NT2/D1 (cell line): Measurements from ENCODE around the gene APOA4.

Experiments used
- DNase-seq: peaks from one replicate; pipeline ENCODE4 v3.0.0-alpha.2; 2011; ENCODE audit warnings: low read depth, low spot score
- H3K27me3 ChIP-seq: 2 replicates; pipeline ENCODE4 v1.6.0; 2011; ENCODE audit warnings: mild to moderate bottlenecking; ENCODE audit not compliant: insufficient read length, insufficient read depth
- H3K36me3 ChIP-seq: 2 replicates; pipeline ENCODE4 v1.6.1; 2011; ENCODE audit warnings: mild to moderate bottlenecking, low read length, mixed read lengths; ENCODE audit not compliant: insufficient read depth, insufficient read length
- H3K4me1 ChIP-seq: 2 replicates; pipeline ENCODE4 v1.5.1; 2011; ENCODE audit not compliant: insufficient read depth, insufficient read length
- H3K4me3 ChIP-seq: 2 replicates; pipeline ENCODE4 v1.5.1; 2011; ENCODE audit warnings: low read depth; ENCODE audit not compliant: insufficient read length
- H3K9ac ChIP-seq: 2 replicates; pipeline ENCODE4 v1.6.0; 2011; ENCODE audit warnings: low read depth; ENCODE audit not compliant: insufficient read length
- H3K9me3 ChIP-seq: 2 replicates; pipeline ENCODE4 v1.5.1; 2011; ENCODE audit warnings: mild to moderate bottlenecking, low read length; ENCODE audit not compliant: insufficient read depth
- SUZ12 ChIP-seq: IDR thresholded peaks from 2 replicates; pipeline ENCODE4 v1.6.1; 2011; ENCODE audit not compliant: insufficient read length, insufficient read depth; ENCODE audit errors: extremely low read depth
- YY1 ChIP-seq: IDR thresholded peaks from 2 replicates; pipeline ENCODE4 v1.6.1; 2011; ENCODE audit not compliant: insufficient read length, insufficient read depth
- ZNF274 ChIP-seq: IDR thresholded peaks from 2 replicates; pipeline ENCODE4 v1.6.1; 2011; ENCODE audit warnings: mild to moderate bottlenecking, low read depth, low read length

The APOA4 gene

DNA sequence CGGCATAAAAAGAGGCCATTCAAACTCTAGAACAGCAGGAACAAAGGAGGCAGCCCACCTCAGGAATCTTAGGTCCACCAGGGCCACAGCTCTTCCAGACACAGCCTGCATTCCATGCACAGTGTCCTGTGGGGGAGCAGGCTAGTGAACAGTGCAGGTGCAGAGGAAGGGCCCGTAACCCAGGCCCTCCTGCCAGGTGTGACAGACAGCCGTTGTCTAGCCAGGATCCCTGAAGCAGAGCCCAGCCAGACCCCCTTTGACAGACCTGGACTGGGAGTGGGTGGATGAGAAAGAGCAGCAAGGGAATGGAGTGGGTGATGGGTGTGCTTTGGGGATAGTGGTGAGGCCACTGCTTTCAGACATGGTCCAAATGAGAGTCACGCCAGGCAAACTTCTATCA lies 34.1 kb downstream of the APOA4 start:
- Histone ChIP-seq H3K4me3 (no peak overlapping the region), H3K9me3 (no peaks in the 10 kb centered on the region), H3K36me3 (peaks cover 31% of the 10 kb centered on the region), H3K27me3 (peaks cover 25% of the 10 kb centered on the region), H3K9ac (no peak overlapping the region), H3K4me1 (peaks cover 8% of the 10 kb centered on the region)
- TF ChIP-seq YY1 (no peak), SUZ12 (no peak), ZNF274 (no peak)
- DNase-seq, result no peak

DNA sequence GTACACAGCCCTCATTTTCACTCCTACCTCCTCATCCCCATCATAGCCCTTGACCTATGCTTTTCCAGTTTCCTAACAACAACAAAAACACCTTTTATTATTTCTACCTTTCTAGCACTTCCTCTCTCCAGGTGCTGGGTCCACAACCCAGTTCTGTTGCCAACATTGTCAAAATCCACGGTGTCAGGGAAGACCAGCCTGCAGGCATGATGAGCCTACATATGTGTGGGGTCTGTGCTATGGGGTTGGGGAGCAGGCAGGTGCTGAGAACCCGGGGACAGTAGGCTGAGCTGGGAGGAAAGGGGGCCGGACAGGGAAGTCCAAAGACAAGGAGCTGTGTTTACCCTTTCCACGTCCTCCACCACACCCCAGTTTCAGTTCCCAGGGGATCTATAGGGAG lies 34.6 kb downstream of the APOA4 start:
- peaks cover 36% of the 10 kb centered on the region for H3K36me3 ChIP-seq

DNA sequence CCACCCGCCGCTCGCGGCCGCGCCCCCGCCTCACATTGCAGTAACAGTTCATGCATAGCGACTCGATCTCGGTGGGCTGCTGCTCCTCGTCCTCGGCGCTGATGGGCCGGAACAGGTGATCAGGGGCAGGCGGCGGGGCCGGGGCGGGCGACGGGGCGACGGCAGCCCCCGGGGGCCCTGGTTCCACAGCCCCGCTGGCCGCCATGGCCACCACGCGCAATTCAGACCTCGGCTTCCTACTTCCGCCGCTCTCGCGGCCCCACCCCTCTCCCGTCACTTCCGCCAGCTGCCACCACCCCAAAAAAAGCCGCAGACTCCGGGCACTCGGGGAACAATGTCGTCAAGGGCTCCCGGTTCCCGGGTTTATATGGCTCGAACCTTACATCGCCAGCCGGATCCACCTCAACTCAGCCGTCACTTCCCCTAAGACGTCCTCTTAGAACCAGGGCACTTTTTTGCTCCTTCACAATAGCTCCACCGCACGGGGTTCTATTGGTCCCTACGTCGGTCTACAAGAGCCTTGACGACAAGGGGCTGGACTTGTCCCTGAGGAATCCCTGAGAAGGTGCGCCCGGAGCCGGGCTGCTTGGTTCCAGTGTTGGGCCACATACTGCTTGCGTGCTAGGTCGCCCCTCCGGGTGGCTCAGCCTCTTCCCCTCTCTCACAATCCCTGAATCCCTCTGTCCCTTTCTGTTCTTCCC lies 35.2 kb downstream of the APOA4 start, which contains the start of gene ZPR1:
Gene ZPR1, minus strand, starts transcription at position 238 of the 701 bp plus-strand sequence. Its CDS starts 33 bp downstream, at position 205.
- H3K4me1 ChIP-seq, result peaks cover 8% of the 10 kb centered on the region
- no peaks in the 10 kb centered on the region for H3K9me3 ChIP-seq
- H3K9ac ChIP-seq, result peak within 1 kb of the TSS; percentile 87
- peak within 1 kb of the TSS; percentile 74 for H3K4me3 ChIP-seq
- DNase-seq, result peak; percentile 27
- no peak for TF ChIP-seq YY1
- no peak for TF ChIP-seq ZNF274
- no peak for TF ChIP-seq SUZ12
- H3K36me3 ChIP-seq, result peaks cover 42% of the 10 kb centered on the region
- H3K27me3 ChIP-seq, result peaks cover 25% of the 10 kb centered on the region

More for the DNA sequence above, 34.6 kb downstream of the APOA4 start:
- TF ChIP-seq ZNF274, result no peak
- no peak for TF ChIP-seq SUZ12
- TF ChIP-seq YY1, result no peak
- Histone ChIP-seq H3K4me3 (peak overlapping the region; percentile 74), H3K27me3 (peaks cover 25% of the 10 kb centered on the region), H3K4me1 (peaks cover 8% of the 10 kb centered on the region), H3K9me3 (no peaks in the 10 kb centered on the region), H3K9ac (peak overlapping the region; percentile 87)
- DNase-seq, result no peak

DNA sequence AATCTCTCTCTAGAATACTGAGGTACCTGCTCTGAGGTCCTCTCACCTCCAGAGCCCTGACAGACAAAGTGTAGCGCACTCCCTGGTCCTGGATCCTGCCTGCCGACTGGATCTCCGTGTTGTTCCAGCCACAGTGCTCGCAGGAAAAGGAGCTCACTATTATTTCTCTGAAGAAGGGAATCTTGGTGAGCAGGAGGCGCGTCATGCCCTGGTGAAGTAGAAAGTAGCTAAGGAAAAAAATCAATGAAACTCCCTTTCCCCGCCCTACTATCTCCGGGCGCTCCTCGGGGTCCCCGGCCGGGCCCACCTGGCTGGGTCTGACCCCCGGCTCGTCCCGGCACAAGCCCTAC lies 35.7 kb downstream of the APOA4 start:
- peak overlapping the region; percentile 86 for H3K9ac ChIP-seq
- peaks cover 25% of the 10 kb centered on the region for H3K27me3 ChIP-seq
- TF ChIP-seq ZNF274, result no peak
- no peak for TF ChIP-seq YY1
- TF ChIP-seq SUZ12, result no peak
- H3K9me3 ChIP-seq, result no peaks in the 10 kb centered on the region
- H3K4me3 ChIP-seq, result peak overlapping the region; percentile 74
- peaks cover 8% of the 10 kb centered on the region for H3K4me1 ChIP-seq
- no peak for DNase-seq
- peaks cover 47% of the 10 kb centered on the region for H3K36me3 ChIP-seq

DNA sequence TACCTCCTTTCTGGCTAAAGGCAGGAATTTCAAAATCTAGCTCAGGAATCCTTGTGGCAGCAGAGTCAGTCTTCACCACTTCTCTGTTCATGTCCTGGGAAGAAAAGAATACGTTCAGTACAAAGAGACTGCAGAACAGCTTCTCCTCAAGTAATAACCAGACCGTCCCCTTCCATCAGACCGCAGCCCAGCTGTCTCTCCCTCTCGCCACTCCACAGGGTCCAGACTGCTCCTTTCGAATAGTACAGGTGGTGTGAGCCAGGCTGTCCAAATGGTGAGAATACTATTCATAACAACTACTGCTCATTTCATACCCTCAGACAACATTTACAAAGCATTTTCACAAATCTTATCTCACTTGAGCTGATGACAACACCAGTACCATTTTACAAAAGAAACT lies 36.1 kb downstream of the APOA4 start:
- no peak for DNase-seq
- Histone ChIP-seq H3K4me3 (peak overlapping the region; percentile 74), H3K36me3 (peaks cover 51% of the 10 kb centered on the region), H3K27me3 (peaks cover 25% of the 10 kb centered on the region), H3K9me3 (no peaks in the 10 kb centered on the region), H3K4me1 (peaks cover 8% of the 10 kb centered on the region), H3K9ac (peak overlapping the region; percentile 86)
- TF ChIP-seq YY1, result no peak
- no peak for TF ChIP-seq ZNF274
- no peak for TF ChIP-seq SUZ12

DNA sequence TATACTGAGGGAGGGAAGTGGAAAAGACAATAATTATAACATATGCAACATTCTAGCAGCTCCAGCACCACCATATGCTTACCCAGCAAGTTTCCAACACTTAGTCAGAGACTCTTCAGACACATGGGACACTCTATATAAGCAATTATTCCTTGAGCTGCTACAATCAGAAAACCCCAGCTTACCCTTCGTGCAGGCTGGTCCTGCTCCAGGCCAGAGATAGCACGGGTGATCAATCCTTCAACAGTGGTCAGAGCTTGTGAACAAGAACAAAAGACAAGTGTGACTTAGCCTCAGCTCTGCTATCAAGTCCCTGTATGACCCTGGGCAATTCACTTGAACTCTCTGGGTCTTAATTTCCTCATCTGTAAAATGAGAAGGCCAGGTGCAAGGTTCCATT lies 36.8 kb downstream of the APOA4 start:
- no peak for DNase-seq
- peaks cover 53% of the 10 kb centered on the region for H3K36me3 ChIP-seq
- no peak overlapping the region for H3K4me3 ChIP-seq
- H3K4me1 ChIP-seq, result peaks cover 3% of the 10 kb centered on the region
- TF ChIP-seq YY1, result no peak
- TF ChIP-seq SUZ12, result no peak
- no peak for TF ChIP-seq ZNF274
- no peaks in the 10 kb centered on the region for H3K9me3 ChIP-seq
- H3K9ac ChIP-seq, result no peak overlapping the region
- peaks cover 25% of the 10 kb centered on the region for H3K27me3 ChIP-seq

DNA sequence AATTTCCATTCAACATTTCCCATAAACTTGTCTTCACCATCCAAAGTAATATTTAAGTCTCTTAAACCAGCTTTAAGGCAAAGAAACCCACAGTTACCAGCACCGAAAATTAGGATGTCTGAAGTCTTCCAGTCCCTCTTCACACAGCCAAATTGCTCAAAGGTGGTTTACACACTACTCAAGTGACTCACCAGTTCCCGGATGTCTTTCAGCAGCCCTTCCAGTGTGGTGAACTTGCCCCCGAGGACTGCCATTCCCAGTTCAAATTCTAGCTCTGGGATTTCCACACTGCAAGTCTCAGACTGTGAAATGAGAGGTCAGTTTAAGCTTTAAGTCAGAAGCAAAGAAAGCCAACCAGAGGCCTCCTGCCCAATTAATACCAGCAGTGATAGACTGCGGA lies 40.4 kb downstream of the APOA4 start:
- H3K4me1 ChIP-seq, result no peaks in the 10 kb centered on the region
- H3K36me3 ChIP-seq, result peaks cover 82% of the 10 kb centered on the region
- H3K9ac ChIP-seq, result no peak overlapping the region
- no peaks in the 10 kb centered on the region for H3K9me3 ChIP-seq
- no peak overlapping the region for H3K4me3 ChIP-seq
- DNase-seq, result no peak
- TF ChIP-seq SUZ12 (no peak), YY1 (no peak), ZNF274 (no peak)
- H3K27me3 ChIP-seq, result no peaks in the 10 kb centered on the region
